ENCODE measurements around the gene TMCO4. TPM values are rescaled to one million over a fixed set of nuclear protein-coding genes. Genes with fewer than 3 reads are reported as not detected.
A peak's percentile ranks its signal among the peaks of the same experiment; 100 is the strongest.

TMCO4 gene
- total RNA-seq, 1 donor from 2014 or later: 5.7 TPM

DNA sequence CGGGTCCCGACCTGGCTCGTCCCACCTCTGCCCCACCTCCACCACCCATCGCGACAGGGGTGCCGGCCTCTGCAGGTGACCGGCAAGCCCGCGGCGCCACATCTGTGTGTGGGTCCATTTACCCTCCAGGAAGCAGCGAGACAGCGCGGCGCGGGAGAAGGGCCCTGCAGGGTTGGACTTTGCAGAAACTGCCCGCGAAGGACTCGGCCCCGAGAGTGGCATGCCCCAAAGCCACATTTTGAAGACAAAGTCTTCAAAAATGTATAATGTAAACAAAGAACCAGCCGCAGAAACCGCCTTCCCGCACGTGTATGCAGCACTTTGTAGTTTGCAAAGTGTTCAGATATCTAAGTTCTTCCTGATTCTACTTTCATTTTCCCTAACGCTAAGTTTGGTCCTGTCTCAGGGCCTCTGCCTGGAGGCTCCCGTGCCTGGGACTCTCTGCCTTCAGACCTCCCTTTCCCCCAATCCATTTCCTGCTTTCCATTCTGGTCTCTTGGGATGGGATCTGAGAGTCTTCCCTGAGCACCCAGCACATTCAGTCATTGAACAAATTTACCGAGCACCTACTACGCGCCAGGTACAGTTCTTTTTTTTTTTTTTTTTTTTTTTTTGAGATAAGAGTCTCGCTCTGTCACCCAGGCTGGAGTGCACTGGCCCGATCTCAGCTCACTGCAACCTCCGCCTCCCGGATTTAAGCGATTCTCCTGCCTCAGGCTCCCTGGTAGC lies 524 bp upstream of the TMCO4 start:
- Histone ChIP-seq H3K27me3 (no peaks in the 10 kb centered on the region), H3K4me1 (peaks cover 6 to 7% of the 10 kb centered on the region in 2 donors), H3K4me3 (peak overlapping the region; percentile 74 to 80), H3K9me3 (no peaks in the 10 kb centered on the region), H3K27ac (peak overlapping the region; percentile 80 to 89), H3K36me3 (no peaks in the 10 kb centered on the region)
- TF ChIP-seq, protein P1, sequence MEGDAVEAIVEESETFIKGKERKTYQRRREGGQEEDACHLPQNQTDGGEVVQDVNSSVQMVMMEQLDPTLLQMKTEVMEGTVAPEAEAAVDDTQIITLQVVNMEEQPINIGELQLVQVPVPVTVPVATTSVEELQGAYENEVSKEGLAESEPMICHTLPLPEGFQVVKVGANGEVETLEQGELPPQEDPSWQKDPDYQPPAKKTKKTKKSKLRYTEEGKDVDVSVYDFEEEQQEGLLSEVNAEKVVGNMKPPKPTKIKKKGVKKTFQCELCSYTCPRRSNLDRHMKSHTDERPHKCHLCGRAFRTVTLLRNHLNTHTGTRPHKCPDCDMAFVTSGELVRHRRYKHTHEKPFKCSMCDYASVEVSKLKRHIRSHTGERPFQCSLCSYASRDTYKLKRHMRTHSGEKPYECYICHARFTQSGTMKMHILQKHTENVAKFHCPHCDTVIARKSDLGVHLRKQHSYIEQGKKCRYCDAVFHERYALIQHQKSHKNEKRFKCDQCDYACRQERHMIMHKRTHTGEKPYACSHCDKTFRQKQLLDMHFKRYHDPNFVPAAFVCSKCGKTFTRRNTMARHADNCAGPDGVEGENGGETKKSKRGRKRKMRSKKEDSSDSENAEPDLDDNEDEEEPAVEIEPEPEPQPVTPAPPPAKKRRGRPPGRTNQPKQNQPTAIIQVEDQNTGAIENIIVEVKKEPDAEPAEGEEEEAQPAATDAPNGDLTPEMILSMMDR (IDR thresholded peaks at IDR 0.05): no peak
- intact Hi-C loops (cut with DNase I): no loop called here
- peak in 1 of 2 donors; percentile 74 for DNase-seq (ENCODE audit: low spot score in 2 of 2)

GRCh38 chr1:19798486-19799229 lies 1.1 kb downstream of the TMCO4 start:
- Histone ChIP-seq H3K4me3 (peak overlapping the region; percentile 74 to 80), H3K9me3 (no peaks in the 10 kb centered on the region), H3K36me3 (peaks cover 0 to under 1% of the 10 kb centered on the region in 2 donors), H3K4me1 (peaks cover 6 to 7% of the 10 kb centered on the region in 2 donors), H3K27ac (peak overlapping the region; percentile 80 to 89), H3K27me3 (no peaks in the 10 kb centered on the region)
- DNase-seq (ENCODE audit: low spot score in 2 of 2): no peak
- TF ChIP-seq, protein P1 (IDR thresholded peaks at IDR 0.05): no peak
- intact Hi-C loops (cut with DNase I): loop anchor here (2.0 to 5.0 kb wide), 3 partner anchors 36 to 71 kb away; no protein-coding TSS in a partner anchor

DNA sequence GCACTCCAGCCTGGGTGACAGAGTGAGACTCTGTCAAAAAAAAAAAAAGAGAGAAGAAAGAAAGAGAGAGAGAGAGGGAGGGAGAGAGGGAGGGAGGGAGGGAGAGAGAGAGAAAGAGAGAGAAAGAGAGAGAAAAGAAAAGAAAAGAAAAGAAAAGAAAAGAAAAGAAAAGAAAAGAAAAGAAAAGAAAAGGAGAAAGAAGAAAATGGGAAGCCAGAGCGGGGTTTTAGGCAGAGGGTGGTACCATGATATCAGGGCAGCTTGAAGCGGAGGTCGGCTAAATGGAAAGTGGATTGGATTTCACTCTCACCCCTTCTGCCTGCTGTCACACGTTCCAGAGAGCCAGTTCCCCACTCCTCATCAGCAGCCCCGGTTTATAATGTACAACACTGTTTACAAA lies 1.9 kb downstream of the TMCO4 start:
- no peak for DNase-seq (ENCODE audit: low spot score in 2 of 2)
- no peaks in the 10 kb centered on the region for H3K9me3 ChIP-seq
- no peaks in the 10 kb centered on the region for H3K27me3 ChIP-seq
- TF ChIP-seq, protein P1 (IDR thresholded peaks at IDR 0.05): no peak
- H3K27ac ChIP-seq: peak overlapping the region in 1 of 2 donors; percentile 89
- peaks cover 0 to 8% of the 10 kb centered on the region in 2 donors for H3K36me3 ChIP-seq
- peaks cover 6 to 7% of the 10 kb centered on the region in 2 donors for H3K4me1 ChIP-seq
- no peak overlapping the region for H3K4me3 ChIP-seq
- intact Hi-C loops (cut with DNase I): loop anchor here (2.0 to 5.0 kb wide), 3 partner anchors 36 to 71 kb away; no protein-coding TSS in a partner anchor

GRCh38 chr1:19794583-19794982 lies 5.1 kb downstream of the TMCO4 start:
- Histone ChIP-seq H3K9me3 (no peaks in the 10 kb centered on the region), H3K27me3 (no peaks in the 10 kb centered on the region), H3K4me1 (peaks cover 6 to 7% of the 10 kb centered on the region in 2 donors), H3K4me3 (no peak overlapping the region), H3K27ac (no peak overlapping the region), H3K36me3 (peaks cover 6 to 26% of the 10 kb centered on the region in 2 donors)
- TF ChIP-seq, protein P1 (IDR thresholded peaks at IDR 0.05): no peak
- intact Hi-C loops (cut with DNase I): no loop called here
- DNase-seq (ENCODE audit: low spot score in 2 of 2): no peak

DNA sequence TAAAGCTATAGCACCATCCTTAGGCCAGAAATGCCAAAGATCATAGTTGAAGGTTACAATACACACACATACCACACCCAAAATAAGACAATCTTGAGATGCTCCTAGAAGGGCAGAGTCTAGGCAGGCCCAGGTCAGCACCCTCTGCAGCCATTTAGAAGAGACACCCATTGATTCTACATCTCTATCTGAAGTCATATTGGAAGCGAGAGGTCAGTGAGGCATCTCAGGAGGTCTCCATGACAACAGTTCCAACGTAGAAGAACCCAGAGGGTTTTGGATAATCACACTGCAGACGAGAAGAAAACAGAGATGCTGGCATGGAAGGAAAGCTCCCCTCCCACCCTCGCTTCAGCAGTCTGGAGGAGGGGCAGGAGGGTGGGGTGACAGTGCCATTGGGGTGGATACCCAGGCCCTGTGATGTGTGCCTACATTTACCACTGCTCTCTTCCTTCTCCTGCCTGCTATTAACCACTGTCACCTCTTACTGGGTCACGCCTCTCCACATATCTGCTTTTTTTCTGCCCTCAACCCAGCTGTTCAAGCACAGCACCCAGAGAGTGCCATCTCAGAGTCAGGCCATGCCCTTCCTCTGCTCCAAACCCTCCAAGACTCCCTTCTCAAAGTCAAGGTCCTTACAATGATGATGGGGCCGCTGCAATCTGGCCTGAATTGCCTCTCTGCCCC lies 6.2 kb downstream of the TMCO4 start:
- intact Hi-C loops (cut with DNase I): no loop called here
- DNase-seq (ENCODE audit: low spot score in 2 of 2): no peak
- H3K27ac ChIP-seq: peak overlapping the region in 1 of 2 donors; percentile 33
- H3K9me3 ChIP-seq: no peaks in the 10 kb centered on the region
- no peaks in the 10 kb centered on the region for H3K4me1 ChIP-seq
- TF ChIP-seq, protein P1 (IDR thresholded peaks at IDR 0.05): no peak
- no peaks in the 10 kb centered on the region for H3K27me3 ChIP-seq
- peaks cover 6 to 26% of the 10 kb centered on the region in 2 donors for H3K36me3 ChIP-seq
- H3K4me3 ChIP-seq: no peak overlapping the region

All from ascending aorta (tissue), 2 donors.